Metanephros (tissue), 1 donor: ENCODE measurements around the gene ZNF557. TPM values are rescaled to one million over a fixed set of nuclear protein-coding genes. Genes with fewer than 3 reads are reported as not detected.

Experiments used
- total RNA-seq: library from RNA; depleted of rRNA; stranded (reverse); fragments of >200 nt; gene quantifications from one replicate; pipeline ENCODE4 v1.2.3, GENCODE V29; 2014

ZNF557 gene
- total RNA-seq: 13.8 TPM

DNA sequence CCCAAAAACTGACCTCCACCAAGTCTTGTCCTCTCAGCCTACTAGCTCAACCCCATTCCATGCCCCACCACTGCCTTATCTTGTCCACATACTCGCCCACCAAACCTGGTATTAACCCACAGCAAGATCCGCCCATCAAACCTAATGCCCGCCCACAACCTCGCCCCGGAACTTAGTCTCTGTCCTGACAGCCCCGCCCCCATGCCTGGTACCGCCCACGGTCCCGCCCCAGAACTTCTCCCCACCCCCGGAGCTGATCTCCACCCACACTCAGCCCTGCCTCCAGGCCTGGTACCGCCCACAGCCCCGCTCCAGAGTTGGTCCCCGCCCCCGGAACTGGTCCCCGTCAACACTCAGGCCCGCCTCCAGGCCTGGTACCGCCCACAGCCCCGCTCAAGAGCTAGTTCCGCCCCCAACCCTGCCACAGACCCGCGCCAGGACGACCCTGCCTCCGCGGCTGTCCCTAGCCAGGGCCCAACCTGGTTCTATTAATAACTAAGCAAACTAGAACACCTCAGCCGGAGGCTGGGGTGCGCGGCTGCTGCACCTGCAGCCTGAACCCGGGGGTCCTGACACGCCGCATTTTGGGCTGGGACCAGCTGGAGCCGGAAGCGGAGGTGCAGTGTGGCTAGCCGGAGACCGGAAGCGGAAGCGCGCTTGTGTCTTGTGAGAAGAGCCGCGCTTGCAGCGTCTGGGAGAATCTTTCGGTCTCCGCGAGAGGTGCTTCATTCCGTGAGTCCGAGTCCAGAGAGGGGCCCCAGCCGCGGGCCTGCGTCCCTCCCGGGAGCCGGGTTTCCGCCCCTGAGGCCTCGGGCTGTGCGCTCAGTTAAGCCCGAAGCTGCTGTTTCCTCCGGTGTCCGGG, at the start of gene ZNF557:
TSS of gene ZNF557 (plus strand) at position 662 of the 862 bp plus-strand sequence. CDS start 5,372 bp downstream, outside the sequence.

DNA sequence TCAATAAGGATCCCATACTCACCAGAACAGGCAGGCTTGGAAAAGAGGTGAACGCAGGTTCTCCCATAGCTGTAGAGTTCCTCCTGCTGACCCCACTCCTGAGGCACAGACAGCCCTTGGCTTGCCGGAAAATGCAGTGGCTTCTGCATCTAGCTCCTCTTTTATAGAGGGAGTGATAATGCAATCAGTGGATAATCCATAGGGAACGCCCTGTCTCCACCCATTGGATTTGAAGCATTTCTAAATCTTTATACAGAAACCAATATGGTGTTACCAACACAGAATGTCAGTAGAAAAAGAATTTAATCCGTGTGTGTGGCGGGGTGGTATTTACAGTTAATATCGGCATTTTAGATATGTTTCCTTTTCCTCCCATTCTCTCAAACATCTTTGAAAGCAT, 48.2 kb upstream of the ZNF557 start, which contains the start of gene MBD3L2B:
TSS of gene MBD3L2B (minus strand) at position 101 of the 400 bp plus-strand sequence. CDS start at position 67, 34 bp downstream.

GRCh38 chr19:7030278-7030677, 39.2 kb upstream of the ZNF557 start, which contains the start of gene MBD3L5:
MBD3L5 (plus strand) TSS chr19:7030578; CDS start chr19:7030612, 34 bp downstream.

DNA sequence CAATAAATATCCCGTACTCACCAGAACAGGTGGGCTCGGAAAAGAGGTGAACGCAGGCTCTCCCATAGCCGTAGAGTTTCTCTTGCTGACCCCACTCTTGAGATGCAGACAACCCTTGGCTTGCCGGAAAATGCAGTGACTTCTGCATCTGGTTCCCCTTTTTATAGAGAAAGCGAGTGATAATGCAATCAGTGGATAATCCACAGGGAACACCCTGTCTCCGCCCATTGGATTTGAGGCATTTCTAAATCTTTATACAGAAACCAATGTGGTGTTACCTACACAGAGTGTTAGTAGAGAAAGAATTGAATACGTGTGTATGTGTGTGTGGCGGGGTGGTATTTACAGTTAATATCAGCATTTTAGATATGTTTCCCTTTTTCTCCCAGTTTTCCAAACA, 29.4 kb upstream of the ZNF557 start, which contains the start of gene MBD3L4:
TSS of gene MBD3L4 (minus strand) at position 101 of the 400 bp plus-strand sequence. CDS start at position 66, 35 bp downstream.

GRCh38 chr19:7049021-7049420, 20.5 kb upstream of the ZNF557 start, which contains the start of gene MBD3L2:
MBD3L2 (plus strand) TSS chr19:7049321; CDS start chr19:7049374, 53 bp downstream.

GRCh38 chr19:7058576-7058975, 10.9 kb upstream of the ZNF557 start, which contains the start of gene MBD3L3:
MBD3L3 (minus strand) TSS chr19:7058676; CDS start chr19:7058605, 71 bp downstream.

Other genes starting within 250 kb of the ZNF557 start
- 1.2 TPM for gene ADGRE1, start 182.1 kb upstream of the ZNF557 start, total RNA-seq
- not detected for gene MBD3L2B, start 48.3 kb upstream of the ZNF557 start, total RNA-seq
- not detected for gene MBD3L5, start 39.1 kb upstream of the ZNF557 start, total RNA-seq
- not detected for gene MBD3L4, start 29.5 kb upstream of the ZNF557 start, total RNA-seq
- not detected for gene MBD3L2, start 20.4 kb upstream of the ZNF557 start, total RNA-seq
- not detected for gene MBD3L3, start 11.0 kb upstream of the ZNF557 start, total RNA-seq
- 85.7 TPM for gene INSR, start 224.7 kb downstream of the ZNF557 start, total RNA-seq